CD4-positive, alpha-beta T cell treated with Interleukin-4 for 1 hour (primary cell): ENCODE data around the gene HSD17B12.

ENCODE experiments used
- DNase-seq, 2 donors: peaks; one replicate each; pipeline ENCODE4 v3.0.0-alpha.2; 2020 to 2022

HSD17B12 gene

DNA sequence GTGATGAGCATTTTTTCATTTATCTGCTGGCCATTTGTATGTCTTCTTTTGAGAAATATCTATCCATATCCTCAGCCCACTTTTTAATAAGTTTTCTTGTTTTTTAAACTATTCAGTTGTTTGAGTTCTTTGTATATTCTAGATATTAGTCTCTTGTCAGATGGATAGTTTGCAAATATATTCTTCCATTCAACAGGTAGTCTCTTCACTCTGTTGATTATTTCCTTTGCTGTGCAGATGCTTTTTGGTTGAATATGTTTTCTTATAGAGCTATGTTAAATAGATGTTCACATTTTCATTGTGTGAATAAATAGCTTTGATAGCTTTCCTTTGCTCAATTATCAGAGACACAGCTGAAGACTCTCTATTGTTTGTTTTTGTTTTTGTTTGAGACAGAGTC is 131.9 kb downstream of the HSD17B12 start:
- DNase-seq: no peak

DNA sequence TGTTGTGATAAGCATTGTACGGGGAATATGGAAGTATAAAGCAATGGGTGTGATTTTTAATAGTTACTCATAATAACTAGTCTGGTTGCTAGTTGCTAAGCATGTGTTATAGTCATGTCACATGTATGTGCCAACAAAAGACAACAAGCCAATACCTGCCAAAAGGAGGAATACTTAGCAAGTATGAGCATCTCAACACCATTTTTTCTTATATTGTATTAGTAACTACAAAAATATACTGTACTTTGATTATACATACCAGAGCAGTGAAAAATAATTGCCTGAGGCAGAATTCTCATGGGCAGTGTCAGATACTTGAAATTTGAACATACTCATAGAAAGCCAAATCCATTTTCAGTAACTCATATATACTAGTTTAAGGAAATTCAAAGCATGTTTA is 137.7 kb downstream of the HSD17B12 start:
- no peak for DNase-seq

DNA sequence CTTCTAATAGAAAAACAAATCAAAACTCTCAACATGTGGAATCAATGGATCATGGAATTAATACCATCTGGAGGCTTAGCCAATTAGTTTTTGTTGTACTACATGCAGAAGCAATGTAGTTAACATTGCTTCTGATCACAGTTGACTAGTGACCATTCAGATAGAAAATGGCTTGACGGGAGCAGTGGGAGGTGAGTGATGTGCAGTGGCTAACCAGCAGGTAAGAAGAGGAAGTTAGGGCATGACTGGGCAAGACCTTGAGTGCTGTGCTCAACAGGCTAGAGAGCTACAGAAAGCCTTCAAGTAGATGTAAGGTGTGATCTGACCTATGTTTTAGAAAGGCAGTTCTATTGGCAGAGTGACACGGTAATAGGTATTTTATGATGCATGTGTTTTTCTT is 139.4 kb downstream of the HSD17B12 start:
- no peak for DNase-seq

DNA sequence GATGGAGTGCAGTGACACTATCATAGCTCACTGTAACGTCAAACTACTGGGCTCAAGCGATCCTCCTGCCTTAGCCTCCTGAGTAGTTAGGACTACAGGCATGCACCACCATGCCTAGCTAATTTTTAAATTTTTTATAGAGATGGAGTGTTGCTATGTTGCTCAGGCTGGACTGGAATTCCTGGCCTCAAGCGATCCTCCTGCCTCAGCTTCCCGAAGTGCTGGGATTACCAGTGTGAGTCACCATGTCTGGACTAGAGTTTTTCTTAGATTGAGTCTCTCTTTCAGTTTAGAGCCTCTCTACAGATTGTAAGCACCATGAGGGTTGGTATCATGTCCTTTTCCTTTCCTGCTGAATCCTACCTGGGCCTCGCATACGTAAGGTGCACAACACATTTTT is 142.8 kb downstream of the HSD17B12 start:
- DNase-seq: no peak

DNA sequence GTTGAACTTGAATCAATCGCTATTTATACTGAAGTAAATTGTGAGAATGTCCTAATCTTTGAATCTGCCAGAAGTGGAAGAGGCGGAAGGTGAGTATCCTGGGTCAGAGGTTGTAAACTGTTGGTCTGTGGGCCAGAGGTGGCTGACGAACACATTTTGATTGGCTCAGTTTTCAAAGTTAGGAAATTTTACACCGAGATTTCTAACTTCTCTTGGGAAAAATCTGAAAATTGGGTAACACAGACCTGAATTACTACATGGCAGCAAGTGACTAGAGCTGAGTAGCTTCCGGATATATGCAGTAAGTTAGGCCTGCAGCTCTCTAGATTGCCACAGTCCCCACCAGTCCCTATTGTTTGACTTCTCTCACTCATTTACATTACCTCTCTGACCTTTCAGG is 143.3 kb downstream of the HSD17B12 start:
- DNase-seq: no peak

DNA sequence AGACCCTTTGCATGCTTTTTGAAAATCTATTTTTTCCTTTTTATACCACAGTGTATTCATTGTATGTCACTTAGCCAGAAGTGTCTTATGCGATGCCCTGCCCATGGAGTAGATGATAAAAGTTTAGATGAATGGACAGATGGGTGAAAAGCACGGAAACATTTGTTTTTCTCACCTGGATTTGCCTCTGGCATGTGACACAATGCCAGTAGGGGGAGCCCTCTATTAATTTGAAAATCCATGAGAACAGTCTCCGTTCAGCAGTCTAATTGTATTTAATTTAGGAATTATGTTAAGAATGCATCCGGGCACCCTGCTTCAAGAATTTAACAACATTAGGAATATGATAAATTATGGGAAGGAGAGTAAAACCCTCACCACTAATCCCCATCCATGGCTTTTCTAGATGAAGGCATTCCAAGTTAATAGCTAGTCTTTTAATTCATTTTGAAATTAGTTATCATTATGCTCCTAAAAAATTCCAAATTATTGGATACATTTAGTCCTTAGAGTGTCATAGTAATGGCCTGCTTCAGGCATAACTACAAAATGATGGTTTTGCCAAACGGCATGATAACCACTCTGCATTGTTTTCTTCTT is 144.8 kb downstream of the HSD17B12 start:
- peak in 1 of 2 donors; percentile 24 for DNase-seq

DNA sequence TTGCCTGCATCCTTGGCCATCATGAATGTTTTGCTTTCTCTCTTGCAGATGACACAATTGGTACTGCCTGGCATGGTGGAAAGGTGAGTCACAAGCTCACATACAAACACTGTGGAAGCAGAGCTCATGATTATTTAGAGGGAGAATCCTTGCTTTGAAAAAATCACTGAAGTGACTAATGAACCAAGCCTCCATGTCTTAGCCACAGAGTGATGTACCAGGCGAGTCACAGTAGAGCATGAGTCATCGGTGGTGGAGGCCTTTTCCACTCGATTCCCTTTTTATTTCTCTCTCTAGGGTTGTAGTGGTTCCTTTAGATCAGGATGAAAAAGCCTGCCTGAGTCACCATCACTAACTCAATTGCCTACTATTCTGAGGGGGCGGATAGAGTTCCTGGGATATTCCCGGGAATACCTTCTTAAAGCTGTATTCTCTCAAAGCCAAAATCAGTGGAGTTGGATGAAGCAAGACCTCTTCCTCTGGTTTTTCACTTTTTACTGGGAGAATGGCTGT is 150.4 kb downstream of the HSD17B12 start:
- peak in 1 of 2 donors; percentile 16 for DNase-seq

DNA sequence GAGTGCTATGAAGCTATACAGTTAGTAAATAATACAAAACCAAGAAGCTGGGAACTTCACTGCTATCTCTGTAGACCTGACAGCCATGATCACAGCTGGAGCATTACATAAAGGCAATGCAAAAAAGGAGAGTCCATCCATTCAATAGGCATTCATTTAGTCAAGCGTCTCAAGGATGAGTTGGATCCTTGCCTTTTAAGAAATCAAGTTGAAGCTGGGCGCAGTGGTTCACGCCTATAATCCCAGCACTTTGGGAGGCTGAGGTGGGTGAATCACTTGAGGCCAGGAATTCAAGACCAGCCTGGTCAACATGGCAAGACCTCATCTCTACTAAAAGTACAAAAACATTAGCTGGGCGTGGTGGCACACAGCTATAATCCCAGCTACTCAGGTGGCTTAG is 152.0 kb downstream of the HSD17B12 start:
- no peak for DNase-seq

DNA sequence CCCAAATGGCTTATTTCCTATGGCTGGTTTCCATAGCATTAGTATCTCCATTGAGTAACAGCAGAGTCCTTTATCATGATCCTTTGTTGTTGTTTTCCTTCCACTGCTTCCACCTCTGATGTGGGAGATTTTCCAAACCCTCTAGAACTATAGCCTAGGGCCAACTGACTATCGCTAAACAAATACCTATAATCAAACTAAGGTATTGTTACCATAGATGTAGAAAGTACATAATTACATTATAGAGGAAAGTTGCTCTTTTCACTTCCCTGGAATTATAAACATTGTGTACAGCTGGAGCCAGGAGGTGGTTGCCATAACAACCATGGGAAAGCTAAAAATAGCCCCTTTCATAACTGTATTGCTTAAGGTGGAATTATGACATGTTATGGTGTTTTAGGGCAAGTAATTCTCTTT is 153.1 kb downstream of the HSD17B12 start:
- no peak for DNase-seq

DNA sequence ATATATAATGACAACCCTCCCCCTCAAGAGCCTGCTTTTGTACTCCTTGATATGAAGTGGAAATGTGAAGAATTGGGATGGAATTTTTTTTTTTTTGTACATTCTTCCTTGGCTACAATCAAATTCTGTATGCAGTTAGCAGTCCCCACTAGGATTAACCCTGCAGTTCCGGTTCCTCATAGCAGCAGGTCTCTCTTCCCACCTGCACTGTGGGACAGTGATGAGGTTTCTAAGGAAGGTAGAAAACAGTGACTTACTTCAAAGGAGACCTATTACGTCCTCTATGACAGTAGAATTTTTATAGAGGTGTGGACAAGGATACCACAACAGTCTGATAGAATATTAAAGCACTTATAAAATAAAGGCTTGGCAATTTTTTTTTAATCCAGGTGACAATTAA is 153.7 kb downstream of the HSD17B12 start:
- no peak for DNase-seq

DNA sequence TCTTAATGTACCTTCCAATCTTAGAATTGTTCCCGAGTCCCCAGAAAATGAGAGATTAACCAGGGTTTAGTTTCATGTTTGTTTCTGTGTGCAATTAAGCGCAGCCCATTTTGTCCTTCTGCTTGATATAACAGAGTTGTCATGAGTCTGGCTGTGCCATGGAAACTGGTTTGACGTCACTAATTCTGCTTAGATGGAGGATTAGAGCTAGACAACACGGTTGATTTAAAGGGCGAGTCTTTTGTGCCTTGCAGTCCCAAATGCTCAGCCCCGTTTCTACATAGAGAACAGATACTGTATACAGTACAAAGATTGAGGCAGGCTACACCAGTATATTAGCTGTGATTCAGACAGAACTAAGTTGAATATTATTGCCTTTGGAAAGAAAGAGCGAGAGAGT is 154.6 kb downstream of the HSD17B12 start:
- DNase-seq: no peak

DNA sequence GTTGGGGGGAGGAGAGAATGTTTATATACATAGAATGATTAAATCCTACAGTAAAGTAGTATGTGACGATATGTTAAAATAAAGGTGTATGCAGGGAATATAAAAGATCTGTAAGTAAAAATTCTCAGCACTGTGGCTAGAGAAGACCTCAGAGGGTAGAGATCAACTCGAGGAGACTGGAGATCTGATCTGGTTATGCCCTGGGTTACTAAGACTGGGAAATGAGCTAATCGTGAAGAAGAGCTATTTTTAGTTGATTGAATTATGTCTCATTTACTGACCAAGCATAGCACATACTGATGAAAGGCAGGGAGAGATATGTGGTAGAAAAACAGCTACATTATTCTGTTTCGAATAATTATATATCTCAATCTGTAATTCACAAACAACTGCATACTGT is 157.3 kb downstream of the HSD17B12 start:
- no peak for DNase-seq

DNA sequence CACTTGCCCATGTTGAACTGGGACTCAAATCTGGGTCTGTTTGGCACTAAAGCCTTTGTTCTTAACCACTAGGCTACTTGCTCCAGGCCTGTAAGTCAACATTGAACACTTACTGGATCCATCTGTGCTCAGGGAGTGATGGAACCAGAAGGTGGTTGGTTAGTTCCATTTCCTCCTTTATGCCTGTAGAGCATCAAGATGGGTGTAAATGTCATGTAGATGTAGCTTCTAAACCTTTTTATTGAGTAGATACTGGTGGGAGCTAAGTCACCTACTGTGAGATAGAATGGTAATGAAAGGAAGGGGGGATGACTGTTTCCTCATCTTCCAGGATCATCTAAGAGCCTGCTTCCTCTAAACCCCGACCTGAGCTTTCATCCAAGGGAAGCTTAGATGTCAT is 161.5 kb downstream of the HSD17B12 start:
- no peak for DNase-seq

DNA sequence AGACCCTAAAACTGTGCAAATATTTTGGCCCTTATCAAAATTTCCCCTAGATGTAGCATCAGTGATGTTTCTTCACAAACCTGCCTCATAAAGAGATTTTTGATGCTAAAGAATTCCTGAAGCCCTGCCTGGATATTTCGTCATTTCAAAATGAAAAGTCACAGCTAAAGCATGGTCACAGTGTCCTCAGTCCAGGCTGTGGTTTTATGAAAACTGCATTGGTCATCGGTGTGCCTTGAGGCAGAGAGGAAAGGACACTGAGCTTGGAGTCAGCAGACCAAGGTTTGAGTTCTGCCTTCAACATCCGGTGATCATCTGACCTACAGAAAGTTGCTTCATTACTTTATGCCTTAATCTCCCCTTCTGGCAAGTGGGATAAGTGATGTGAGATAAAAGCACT is 165.3 kb downstream of the HSD17B12 start:
- no peak for DNase-seq

DNA sequence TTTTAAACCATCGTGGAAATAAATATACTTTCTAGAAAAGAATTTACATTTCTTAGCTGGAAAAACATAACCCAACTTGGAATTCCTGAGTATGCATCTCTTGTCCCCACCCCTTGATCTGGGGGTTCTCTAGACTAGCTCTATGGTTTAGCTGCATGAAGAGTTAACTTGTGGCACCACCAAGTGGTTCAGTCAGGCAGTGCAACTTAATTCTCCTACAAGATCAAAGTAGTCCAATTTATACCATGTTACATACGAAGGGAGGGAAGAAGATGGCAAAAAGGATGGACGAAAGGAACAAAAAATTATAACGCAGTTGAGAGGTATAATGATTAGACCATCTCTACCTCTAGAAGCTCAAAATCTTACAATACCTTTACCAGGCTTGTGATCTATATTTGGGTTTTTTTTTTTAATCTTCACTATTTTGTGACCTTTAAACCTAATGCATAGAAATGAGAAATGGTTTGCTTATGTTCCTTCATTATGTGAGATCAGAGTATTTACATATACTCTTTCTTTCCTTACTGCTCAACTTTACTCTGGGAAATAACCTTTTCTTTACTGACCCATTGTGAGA is 171.6 kb downstream of the HSD17B12 start:
- peak; percentile 51 to 62 for DNase-seq

DNA sequence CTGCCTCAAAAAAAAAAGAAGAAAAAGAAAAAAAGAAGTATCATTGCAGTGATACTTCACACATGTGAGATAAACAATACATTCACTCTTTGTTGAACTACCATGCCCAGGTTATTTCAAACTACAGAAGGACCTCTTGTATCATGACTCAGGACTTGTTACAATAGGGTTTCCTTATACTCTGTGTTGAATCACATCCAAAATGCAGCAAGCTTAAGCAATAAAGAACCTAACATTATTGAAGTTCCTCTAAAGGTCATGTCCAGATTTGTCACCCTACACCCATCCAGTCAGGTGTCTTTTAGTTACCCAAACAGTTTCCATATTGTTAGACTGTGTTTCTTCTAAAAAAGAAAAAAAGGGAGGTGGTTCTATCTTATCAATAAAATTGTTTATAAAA is 173.2 kb downstream of the HSD17B12 start:
- no peak for DNase-seq

DNA sequence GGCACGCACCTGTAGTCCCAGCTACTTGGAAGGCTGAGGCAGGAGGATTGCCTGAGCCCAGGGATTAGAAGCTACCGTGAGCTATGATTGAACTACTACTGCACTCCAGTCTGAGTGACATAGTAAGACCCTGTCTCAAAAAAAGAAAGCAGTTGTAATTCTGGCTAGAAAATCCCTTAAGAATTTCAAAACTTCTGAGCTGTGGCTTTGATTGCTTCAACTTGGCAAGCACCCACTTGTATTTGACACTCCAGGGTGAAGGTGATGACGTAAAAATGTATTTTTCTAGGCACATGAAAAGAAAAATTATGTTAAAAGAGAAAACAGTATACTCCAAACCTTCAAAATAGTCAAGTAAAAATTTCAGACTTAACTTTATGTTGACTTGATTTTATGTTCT is 176.5 kb downstream of the HSD17B12 start:
- DNase-seq: no peak

DNA sequence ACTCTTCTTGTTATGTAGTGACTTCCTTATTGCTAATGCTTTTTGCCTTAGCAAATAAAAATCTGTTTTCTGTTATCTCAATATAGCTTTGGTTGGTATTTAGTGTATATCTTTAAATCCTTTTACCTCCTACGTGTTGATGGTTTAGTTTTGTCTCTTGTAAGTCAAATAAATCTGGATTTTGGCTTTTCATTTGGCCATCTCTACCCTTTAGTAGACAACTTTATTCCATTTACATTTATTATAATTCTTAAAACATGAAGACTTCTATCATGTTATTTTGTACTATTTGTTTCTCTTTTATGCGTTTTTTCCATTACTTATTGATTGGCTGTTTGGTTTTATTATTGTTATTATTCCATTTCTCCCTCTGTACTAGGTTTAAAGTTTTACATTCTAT is 180.6 kb downstream of the HSD17B12 start:
- DNase-seq: no peak

DNA sequence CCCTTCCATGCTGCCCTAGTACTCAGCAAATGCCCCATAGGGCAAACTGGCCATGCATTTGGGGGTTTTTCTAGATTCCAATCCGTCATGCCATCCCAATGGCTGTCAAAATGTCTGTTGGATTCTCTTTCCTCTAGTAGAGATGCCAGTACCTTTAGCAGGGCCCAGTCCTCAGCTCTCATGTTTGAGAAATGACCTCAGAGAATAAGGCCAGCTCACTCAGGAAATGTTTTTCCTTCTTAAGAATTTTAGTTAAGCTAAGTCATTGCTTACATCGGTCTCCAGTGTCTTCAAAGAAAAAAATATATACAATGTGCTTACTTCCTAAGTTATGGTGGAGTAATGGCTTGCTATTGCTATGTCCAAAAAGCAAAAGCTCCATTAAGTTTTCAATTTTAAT is 186.0 kb downstream of the HSD17B12 start:
- no peak for DNase-seq

DNA sequence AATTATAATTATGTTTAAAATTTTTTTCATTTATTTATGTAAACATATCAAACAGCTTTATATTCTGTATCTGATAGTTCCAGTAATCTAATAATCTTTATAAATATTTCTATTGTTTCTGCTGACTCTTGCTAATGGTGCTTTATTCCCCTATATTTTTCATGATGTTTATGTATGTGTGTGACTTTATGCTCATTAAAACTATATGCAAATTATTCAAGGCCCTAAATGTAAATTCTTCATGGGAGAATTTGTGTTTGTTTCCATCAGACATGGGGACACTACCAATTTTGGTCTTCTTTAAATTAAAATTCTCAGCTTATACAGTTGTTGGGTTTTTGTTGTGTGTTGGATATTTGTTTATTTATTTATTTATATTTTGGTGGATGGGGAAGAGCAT is 186.4 kb downstream of the HSD17B12 start:
- no peak for DNase-seq

DNA sequence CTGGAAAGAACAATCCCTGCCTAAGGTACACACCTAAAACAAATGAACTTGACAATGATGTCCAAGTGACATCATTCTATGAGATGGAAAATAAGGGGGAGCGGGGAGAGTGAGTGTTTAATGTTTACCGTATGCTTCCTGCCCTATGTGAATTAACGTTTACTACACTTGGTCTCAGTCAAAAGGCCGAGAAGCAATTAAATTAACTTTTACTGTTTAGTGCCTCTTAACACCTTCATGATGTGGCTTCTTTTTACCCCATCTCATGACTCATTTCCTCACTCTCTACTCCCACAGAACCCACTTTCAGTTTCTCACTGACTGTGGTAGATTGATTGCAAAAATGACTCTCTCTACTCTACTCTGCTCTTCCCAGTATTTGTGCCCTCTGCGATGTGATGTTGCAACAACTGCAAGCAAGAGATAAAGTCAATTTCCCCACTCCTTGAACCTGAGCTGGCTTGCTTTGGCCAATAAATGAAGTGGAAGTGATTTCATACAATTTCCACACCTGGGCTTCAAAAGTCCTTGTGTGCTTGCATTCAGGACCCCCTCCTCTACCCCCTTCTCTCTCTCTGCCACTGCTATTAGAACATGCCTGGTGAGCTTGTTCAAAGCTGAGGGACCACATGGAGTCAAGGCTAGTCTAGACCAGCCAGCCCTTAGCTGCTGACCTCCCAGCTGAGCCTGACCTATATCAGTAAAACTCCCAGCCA is 188.5 kb downstream of the HSD17B12 start:
- DNase-seq: peak in 1 of 2 donors; percentile 70

DNA sequence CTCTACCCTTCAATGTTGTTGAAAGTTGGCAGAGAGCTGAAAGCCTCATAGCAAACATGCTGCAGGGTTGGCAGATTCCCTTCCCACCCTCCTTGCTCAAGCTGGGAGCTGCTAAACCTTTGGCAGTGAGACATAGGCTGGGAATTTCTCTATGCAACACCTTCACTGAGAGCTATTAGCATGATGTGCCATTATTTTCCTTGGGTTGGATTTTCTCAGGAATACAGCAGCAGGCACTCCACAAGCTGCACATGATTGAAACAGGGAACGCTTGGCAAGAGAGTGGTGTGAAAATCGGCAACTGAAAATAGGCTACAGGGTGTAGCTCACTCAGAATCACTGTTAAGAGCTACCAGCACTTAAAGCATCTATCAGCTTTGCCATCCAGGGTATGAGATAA is 190.5 kb downstream of the HSD17B12 start:
- no peak for DNase-seq

DNA sequence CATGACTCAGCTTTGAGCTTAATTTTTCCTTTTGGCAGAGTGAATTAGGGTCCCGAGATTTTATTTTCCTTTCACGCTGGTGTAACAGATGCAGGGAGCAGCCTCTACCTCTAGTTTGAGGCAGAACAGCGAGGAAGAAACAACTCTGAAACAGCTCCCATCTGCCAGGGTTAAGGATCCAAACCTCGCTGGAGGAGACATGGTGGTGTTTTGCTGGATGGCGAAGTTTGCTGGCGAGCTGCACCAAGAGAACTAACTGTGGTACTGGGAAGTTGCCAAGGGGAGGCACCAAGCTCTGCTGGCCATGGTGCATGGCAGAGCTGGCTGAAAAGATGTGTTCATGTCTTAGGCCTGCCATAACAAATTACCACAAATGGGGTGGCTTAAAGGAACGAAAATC is 192.5 kb downstream of the HSD17B12 start:
- DNase-seq: no peak

DNA sequence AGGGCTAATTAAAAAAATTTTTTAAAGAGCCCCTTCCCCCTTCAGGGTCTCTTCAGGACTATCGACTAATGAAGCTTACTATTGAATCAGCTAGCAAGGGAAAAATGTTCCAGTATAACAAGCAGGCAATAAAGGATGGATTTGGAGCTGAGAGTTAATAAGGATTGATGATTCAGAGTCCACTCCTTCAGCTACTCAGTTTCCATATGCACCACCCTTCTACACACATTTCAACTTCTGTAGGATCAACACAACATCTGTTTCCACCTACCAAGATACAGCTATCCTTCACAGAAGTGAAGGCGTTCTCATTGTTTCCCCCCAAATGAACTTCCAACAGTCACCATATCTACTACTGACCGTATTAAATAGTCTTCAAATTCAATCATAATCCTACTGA is 193.5 kb downstream of the HSD17B12 start:
- no peak for DNase-seq
